HG03025 (cell line): Measurements from ENCODE around the gene DHCR24.

ENCODE experiments used
- ATAC-seq: cut with Tn5 transposase; IDR thresholded peaks from one replicate; pipeline ENCODE4 v1.9.1; 2021; ENCODE audit warnings: mild to moderate bottlenecking, moderate library complexity; ENCODE audit not compliant: unreplicated experiment, low FRiP score

DHCR24 gene

DNA sequence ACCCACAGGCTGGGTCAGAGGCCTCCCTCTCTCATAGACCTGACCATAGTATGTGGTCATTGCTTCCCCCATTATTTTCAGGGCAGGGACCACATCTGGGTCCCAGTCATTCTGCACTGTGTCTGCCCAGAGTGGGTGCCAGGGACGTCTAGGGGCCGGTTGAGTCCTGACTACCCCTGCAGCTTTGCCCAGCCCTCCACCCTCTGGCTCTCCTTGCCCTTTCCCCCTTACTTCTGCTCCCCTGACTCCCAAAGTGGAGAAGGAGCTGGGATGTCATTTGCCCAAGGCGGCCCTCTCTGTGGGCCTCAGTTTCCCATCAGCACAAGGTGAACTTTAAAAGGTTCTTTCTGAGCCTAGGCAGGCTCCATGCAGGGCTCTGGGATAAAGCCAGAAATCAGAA lies 81.5 kb downstream of the DHCR24 start:
- no peak for ATAC-seq

DNA sequence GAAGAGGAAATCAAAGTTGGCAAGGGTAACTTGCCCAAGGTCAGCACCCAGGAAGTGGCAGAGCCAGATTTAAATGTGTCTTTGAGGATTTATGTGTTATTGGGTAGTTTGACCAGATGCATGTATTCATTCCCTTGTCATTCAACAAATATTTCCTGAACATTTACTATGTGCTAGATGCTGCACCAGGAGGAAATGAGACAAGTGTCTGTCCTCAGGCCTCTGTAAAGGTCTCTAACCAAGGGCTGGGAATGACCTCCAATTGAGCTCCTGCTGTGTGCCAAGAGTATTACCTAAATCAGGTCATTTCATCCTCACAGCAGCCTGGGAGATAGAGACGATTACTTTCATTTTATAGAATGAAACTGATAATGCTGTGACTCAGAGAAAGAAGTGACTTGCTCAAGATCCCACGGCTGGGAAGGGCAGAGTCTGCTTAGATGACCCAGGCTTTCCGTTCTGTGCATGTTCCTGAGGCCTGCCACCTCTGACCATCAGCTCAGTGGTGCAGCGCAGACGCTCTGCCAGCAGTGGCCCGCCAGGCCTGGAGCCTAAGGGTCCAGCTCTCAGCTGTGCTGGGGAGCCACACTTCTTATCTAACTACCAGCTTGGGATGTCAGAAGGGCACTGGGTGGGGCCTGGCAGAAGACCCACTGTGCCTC lies 82.4 kb downstream of the DHCR24 start:
- no peak for ATAC-seq

DNA sequence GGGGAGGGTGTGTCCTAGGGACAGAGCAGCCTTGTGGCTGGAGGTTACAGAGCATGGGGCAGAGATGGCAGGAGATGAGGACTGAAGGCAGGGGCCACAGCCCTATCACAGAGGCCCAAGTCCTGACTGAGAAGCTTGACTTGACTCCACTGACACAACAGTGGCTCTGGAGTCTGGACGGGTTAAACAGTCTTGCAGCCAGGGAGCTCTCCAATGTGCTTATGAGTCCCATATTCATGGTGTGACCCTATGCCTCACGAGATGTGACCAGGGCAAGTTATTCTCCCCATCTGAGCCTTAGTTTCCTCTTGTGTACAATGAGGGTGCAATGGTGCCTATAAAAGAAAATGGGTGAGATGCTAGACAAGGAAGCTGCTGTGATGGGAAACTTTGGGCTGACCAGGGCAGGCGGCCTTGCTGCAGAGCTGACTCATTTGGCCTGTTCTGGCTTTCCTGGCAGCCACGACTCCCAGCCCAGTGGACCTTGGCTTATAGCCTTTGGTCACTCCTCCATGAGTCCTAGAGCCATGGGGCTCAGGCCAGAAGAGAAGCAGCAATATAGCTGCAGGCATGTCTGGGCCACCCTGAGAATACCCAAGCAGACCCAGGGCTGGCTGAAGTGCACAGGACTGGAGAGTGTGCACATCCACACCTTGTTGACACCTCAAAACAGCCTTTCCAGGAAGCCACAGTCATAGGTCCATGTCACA lies 83.1 kb downstream of the DHCR24 start:
- ATAC-seq, result no peak

DNA sequence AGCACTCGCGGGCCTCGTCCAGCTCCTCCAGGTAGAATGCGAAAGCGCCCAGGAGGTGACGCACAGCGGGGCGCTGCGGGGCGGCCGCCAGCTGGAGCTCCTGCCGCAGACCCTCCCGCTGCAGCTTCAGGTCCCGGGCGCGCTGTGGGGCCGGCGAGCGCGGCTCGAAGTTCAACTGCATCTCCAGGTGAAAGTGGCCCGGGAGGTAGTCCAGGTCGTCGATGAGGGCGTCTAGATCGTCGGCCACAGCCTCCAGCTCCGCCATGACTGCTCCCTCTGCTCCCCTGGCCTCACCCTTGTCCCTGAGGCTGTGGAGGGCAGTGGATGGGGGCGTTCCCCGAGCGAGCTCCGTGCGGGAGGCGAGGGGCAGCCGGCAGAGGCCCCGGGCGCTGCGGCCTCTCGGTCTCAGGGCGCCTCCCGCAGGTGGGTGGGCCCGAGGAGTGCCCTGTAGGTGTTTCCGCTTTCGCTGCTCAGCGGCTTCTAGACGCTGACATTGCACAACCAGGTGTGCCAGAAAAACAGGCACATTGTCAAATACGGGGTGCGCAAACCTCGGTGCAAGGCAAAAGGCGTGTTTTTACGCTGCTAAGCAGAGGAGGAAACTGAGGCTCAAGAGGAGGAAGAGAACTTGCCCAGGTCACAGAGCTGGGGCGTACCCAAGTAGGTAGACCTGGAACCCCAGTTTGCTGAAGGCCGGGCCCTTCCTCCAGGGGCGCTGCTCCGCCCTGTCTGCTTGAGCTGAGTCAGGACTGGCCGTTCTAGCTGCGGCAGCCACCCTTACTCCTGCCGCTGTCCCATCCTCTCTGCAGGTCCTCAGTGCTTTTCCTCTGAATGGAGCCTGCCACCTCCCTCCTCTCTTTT lies 85.9 kb downstream of the DHCR24 start, which contains the start of gene TTC22:
TSS of gene TTC22 (minus strand) at position 425 of the 861 bp plus-strand sequence. CDS start at position 265, 160 bp downstream.
- ATAC-seq, result peak; percentile 82

DNA sequence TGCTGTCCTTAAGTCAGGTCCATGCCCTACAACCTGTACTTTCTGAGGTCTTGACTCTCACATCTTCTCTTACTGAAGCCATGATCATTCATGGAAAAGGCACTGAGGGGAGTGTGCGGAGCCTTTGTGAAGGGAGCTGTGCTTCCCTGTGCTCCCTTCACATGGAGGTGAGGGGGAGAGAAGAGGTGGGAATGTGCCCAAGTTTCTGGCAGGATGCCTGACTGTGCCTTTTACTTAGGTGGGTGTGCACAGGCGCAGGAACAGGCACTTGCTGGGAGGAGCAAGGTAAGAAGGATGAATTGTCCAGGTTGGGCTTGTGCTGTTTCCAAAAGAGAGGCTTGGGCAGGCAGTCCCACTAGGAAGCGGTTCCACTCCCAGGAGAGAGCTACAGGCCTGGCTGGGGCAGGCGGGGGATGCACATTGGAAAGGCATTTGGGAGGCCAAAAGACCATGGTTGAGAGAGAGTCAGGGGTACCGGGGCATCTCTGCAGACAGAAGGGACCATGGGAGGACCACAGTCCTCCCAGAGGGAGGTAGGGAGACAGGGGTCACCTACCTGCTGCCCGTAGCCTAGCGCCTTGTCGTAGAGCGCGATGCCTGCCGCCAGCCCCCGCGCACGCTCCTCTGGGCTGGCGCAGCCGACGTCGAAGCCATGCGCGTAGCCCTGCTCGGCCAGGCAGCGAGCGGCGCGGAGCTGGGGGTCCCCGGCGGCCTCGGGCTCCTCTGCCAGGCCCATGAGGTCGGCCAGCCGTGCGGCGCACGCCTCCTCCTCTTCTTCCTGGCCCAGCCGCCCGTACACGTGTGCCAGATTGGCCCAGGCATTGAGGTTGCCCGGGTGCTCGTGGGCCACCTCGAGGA lies 86.7 kb downstream of the DHCR24 start:
- ATAC-seq, result no peak
